HCT116 (cell line): ENCODE data around the gene TMEM204.

Experiments used
- CEBPB ChIP-seq: IDR thresholded peaks from 2 replicates; pipeline ENCODE4 v1.6.1; 2012; ENCODE audit warnings: low read depth
- CTCF ChIP-seq, 3 experiments: fragments of 200-600 bp in 1 of 3; sonication (generic) in 1 of 3; IDR thresholded peaks in 2 of 3; conservative IDR thresholded peaks in 1 of 3; 2 replicates each; pipeline ENCODE4 v1.5.1; 2012 to 2017; ENCODE audit warnings: low read depth in 2 of 3, low read length in 2 of 3, antibody characterized with exemption in 1 of 3, borderline replicate concordance in 1 of 3, control low read depth in 1 of 3, mild to moderate bottlenecking in 1 of 3, mixed read lengths in 1 of 3, mixed run types in 1 of 3, moderate library complexity in 1 of 3; ENCODE audit not compliant: insufficient read depth in 1 of 3
- EZH2 ChIP-seq: fragments of 200-600 bp; sonication (generic); IDR thresholded peaks from 2 replicates; pipeline ENCODE4 v1.6.1; 2017; ENCODE audit warnings: antibody characterized with exemption, mixed run types
- POLR2A ChIP-seq: IDR thresholded peaks from 2 replicates; pipeline ENCODE4 v1.7.0; 2011; ENCODE audit warnings: borderline replicate concordance; ENCODE audit not compliant: insufficient read depth, insufficient read length; ENCODE audit errors: extremely low read depth
- POLR2AphosphoS5 ChIP-seq: IDR thresholded peaks from 2 replicates; pipeline ENCODE4 v1.6.1; 2011; ENCODE audit warnings: mild to moderate bottlenecking, low read depth, low read length, moderate library complexity
- RAD21 ChIP-seq: IDR thresholded peaks from 2 replicates; pipeline ENCODE4 v1.6.1; 2012; ENCODE audit warnings: low read depth, mild to moderate bottlenecking
- SIN3A ChIP-seq: IDR thresholded peaks from 2 replicates; pipeline ENCODE4 v1.6.1; 2012; ENCODE audit warnings: low read depth
- ZNF274 ChIP-seq: fragments of 200-500 bp; sonication (Bioruptor generic); IDR thresholded peaks from 2 replicates; pipeline ENCODE4 v1.6.1; 2014; ENCODE audit warnings: mild to moderate bottlenecking, low read depth, low read length, inconsistent platforms
- TF ChIP-seq, protein P1 (sequence below): IDR thresholded peaks from 2 replicates; pipeline ENCODE4 v1.6.1; 2012; ENCODE audit warnings: low read depth
- TF ChIP-seq, protein P2 (sequence below): IDR thresholded peaks from 2 replicates; pipeline ENCODE4 v1.6.1; 2012

- TF ChIP-seq CTCF (IDR thresholded peaks at IDR 0.05 in 2 of 3, conservative IDR thresholded peaks at IDR 0.05 in 1 of 3; ENCODE audit: borderline replicate concordance in 1 of 3, insufficient read depth in 1 of 3, low read depth in 2 of 3, low read length in 2 of 3): no peak
- TF ChIP-seq, protein P1, sequence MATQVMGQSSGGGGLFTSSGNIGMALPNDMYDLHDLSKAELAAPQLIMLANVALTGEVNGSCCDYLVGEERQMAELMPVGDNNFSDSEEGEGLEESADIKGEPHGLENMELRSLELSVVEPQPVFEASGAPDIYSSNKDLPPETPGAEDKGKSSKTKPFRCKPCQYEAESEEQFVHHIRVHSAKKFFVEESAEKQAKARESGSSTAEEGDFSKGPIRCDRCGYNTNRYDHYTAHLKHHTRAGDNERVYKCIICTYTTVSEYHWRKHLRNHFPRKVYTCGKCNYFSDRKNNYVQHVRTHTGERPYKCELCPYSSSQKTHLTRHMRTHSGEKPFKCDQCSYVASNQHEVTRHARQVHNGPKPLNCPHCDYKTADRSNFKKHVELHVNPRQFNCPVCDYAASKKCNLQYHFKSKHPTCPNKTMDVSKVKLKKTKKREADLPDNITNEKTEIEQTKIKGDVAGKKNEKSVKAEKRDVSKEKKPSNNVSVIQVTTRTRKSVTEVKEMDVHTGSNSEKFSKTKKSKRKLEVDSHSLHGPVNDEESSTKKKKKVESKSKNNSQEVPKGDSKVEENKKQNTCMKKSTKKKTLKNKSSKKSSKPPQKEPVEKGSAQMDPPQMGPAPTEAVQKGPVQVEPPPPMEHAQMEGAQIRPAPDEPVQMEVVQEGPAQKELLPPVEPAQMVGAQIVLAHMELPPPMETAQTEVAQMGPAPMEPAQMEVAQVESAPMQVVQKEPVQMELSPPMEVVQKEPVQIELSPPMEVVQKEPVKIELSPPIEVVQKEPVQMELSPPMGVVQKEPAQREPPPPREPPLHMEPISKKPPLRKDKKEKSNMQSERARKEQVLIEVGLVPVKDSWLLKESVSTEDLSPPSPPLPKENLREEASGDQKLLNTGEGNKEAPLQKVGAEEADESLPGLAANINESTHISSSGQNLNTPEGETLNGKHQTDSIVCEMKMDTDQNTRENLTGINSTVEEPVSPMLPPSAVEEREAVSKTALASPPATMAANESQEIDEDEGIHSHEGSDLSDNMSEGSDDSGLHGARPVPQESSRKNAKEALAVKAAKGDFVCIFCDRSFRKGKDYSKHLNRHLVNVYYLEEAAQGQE: no peak
- TF ChIP-seq, protein P2, sequence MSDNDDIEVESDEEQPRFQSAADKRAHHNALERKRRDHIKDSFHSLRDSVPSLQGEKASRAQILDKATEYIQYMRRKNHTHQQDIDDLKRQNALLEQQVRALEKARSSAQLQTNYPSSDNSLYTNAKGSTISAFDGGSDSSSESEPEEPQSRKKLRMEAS: no peak
- no peak for TF ChIP-seq CEBPB
- TF ChIP-seq POLR2AphosphoS5: no peak
- no peak for TF ChIP-seq ZNF274
- no peak for TF ChIP-seq POLR2A
- TF ChIP-seq SIN3A: no peak
- no peak for TF ChIP-seq EZH2
- no peak for TF ChIP-seq RAD21
Observed at GRCh38 chr16:1503110-1503955, 30.1 kb upstream of the TMEM204 start.
